GM19193 (cell line): ENCODE results near the gene NCAPD3.

Experiments used
- POLR2A ChIP-seq: IDR thresholded peaks from 4 replicates; pipeline ENCODE4 v1.6.1; 2011; ENCODE audit not compliant: insufficient read depth, insufficient read length; ENCODE audit errors: extremely low read depth

NCAPD3 gene

GRCh38 chr11:134116210-134116609 lies 107.6 kb downstream of the NCAPD3 start:
- TF ChIP-seq POLR2A, result no peak

- no peak for TF ChIP-seq POLR2A
Observed at GRCh38 chr11:134110252-134110815, 113.4 kb downstream of the NCAPD3 start.
